ENCODE measurements around the gene NR2C2.

DNA sequence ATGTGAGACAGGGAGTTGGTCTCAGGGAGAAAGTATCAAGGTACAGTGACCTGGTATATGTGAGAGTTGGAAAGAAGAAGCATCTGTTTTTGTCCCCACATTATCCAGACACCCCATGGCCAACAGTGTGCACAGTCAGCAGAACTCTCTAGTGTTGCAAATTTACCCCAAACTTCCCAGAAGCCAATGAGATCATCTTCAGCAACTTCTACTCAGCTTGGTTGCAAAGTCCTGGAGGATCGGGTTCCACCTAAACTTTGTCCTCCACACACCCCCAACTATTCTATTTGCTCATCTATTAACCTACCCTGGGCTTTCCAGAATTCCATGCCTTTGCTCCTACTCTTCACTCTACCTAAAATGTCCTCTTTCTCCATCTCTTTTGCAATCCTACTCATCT, 135.9 kb downstream of the NR2C2 start:
- TF ChIP-seq TP53 (CRISPR knock-in tag; conservative IDR thresholded peaks at IDR 0.05) (no peak), BRCA1 (CRISPR knock-in tag; IDR thresholded peaks at IDR 0.05) (no peak), PRPF4 (IDR thresholded peaks at IDR 0.05; ENCODE audit: low read depth, low read length, poor library complexity, severe bottlenecking) (no peak)
